Neutrophil (primary cell): ENCODE measurements around the gene CAVIN4.

Source experiments
- H3K27ac ChIP-seq: fragments of 200-600 bp; sonication (generic); 2 replicates; pipeline ENCODE4 v1.5.1; 2016; ENCODE audit warnings: mild to moderate bottlenecking, moderate library complexity
- H3K27me3 ChIP-seq: fragments of 200-600 bp; sonication (generic); 2 replicates; pipeline ENCODE4 v1.6.0; 2016; ENCODE audit warnings: mild to moderate bottlenecking
- H3K36me3 ChIP-seq: fragments of 200-600 bp; sonication (generic); 2 replicates; pipeline ENCODE4 v1.5.1; 2017
- H3K4me1 ChIP-seq, 2 experiments: fragments of 200-600 bp in 1 of 2; sonication (generic) in 1 of 2; 1 replicate in 1 of 2; 2 replicates in 1 of 2; pipeline versions ENCODE4 v1.5.1 to v1.6.1; 2013 to 2016; ENCODE audit warnings: low read depth in 1 of 2, low read length in 1 of 2, mild to moderate bottlenecking in 1 of 2, moderate library complexity in 1 of 2; ENCODE audit not compliant: control insufficient read depth in 1 of 2, insufficient read depth in 1 of 2
- H3K4me3 ChIP-seq, 2 experiments: fragments of 200-600 bp in 1 of 2; sonication (generic) in 1 of 2; 1 replicate in 1 of 2; 2 replicates in 1 of 2; pipeline ENCODE4 v1.5.1; 2013 to 2016; ENCODE audit warnings: low read depth in 1 of 2, low read length in 1 of 2, mild to moderate bottlenecking in 1 of 2, moderate library complexity in 1 of 2
- H3K9me3 ChIP-seq: fragments of 200-600 bp; sonication (generic); 2 replicates; pipeline ENCODE4 v1.5.1; 2016
- CTCF ChIP-seq: fragments of 200-600 bp; sonication (generic); IDR thresholded peaks from 2 replicates; pipeline ENCODE4 v1.5.1; 2016; ENCODE audit warnings: antibody characterized with exemption

CAVIN4 gene

GRCh38 chr9:100581661-100582060, 3.8 kb downstream of the CAVIN4 start:
- Histone ChIP-seq H3K36me3 (no peaks in the 10 kb centered on the region), H3K9me3 (no peaks in the 10 kb centered on the region), H3K27me3 (no peaks in the 10 kb centered on the region), H3K4me3 (no peak overlapping the region), H3K4me1 (no peaks in the 10 kb centered on the region), H3K27ac (no peak overlapping the region)
- no peak for TF ChIP-seq CTCF

GRCh38 chr9:100583014-100583802, 5.3 kb downstream of the CAVIN4 start:
- Histone ChIP-seq H3K4me3 (no peak overlapping the region), H3K4me1 (no peaks in the 10 kb centered on the region), H3K36me3 (no peaks in the 10 kb centered on the region), H3K9me3 (no peaks in the 10 kb centered on the region), H3K27me3 (no peaks in the 10 kb centered on the region), H3K27ac (no peak overlapping the region)
- no peak for TF ChIP-seq CTCF

- Histone ChIP-seq H3K36me3 (no peaks in the 10 kb centered on the region), H3K27ac (no peak overlapping the region), H3K4me3 (no peak overlapping the region), H3K27me3 (no peaks in the 10 kb centered on the region), H3K9me3 (no peaks in the 10 kb centered on the region), H3K4me1 (no peaks in the 10 kb centered on the region)
- no peak for TF ChIP-seq CTCF
Observed at GRCh38 chr9:100584951-100585350, 7.1 kb downstream of the CAVIN4 start.

- H3K4me1 ChIP-seq = no peaks in the 10 kb centered on the region
- TF ChIP-seq CTCF = no peak
- no peaks in the 10 kb centered on the region for H3K27me3 ChIP-seq
- H3K36me3 ChIP-seq = no peaks in the 10 kb centered on the region
- H3K27ac ChIP-seq = no peak overlapping the region
- H3K9me3 ChIP-seq = no peaks in the 10 kb centered on the region
- H3K4me3 ChIP-seq = no peak overlapping the region
Observed at GRCh38 chr9:100586093-100586492, 8.2 kb downstream of the CAVIN4 start.

- H3K36me3 ChIP-seq = no peaks in the 10 kb centered on the region
Observed at GRCh38 chr9:100587375-100587774, 9.5 kb downstream of the CAVIN4 start.

More at GRCh38 chr9:100587375-100587774, 9.5 kb downstream of the CAVIN4 start:
- no peaks in the 10 kb centered on the region for H3K27me3 ChIP-seq
- H3K9me3 ChIP-seq = no peaks in the 10 kb centered on the region
- no peaks in the 10 kb centered on the region for H3K4me1 ChIP-seq
- no peak overlapping the region for H3K27ac ChIP-seq
- TF ChIP-seq CTCF = no peak
- H3K4me3 ChIP-seq = no peak overlapping the region
